AG09309 (cell line): ENCODE data around the gene SRRM1.
"Not testable (repeated sequence)": the region's sequence is repeated elsewhere in the genome, so short reads cannot be mapped to it uniquely, and the experiment has no call there.

Experiments used
- DNase-seq: peaks from one replicate; pipeline ENCODE4 v3.0.0-alpha.2; 2010; ENCODE audit warnings: low read depth
- H3K4me3 ChIP-seq: 2 replicates; pipeline ENCODE4 v1.5.1; 2011; ENCODE audit warnings: mild to moderate bottlenecking, low read depth, low read length, moderate library complexity; ENCODE audit not compliant: control insufficient read depth
- TF ChIP-seq, protein P1 (sequence below): IDR thresholded peaks from 2 replicates; pipeline ENCODE4 v1.5.1; 2011; ENCODE audit warnings: mild to moderate bottlenecking, low read depth, low read length, inconsistent platforms; ENCODE audit not compliant: insufficient read depth, control insufficient read depth; ENCODE audit errors: missing control alignments

The SRRM1 gene

DNA sequence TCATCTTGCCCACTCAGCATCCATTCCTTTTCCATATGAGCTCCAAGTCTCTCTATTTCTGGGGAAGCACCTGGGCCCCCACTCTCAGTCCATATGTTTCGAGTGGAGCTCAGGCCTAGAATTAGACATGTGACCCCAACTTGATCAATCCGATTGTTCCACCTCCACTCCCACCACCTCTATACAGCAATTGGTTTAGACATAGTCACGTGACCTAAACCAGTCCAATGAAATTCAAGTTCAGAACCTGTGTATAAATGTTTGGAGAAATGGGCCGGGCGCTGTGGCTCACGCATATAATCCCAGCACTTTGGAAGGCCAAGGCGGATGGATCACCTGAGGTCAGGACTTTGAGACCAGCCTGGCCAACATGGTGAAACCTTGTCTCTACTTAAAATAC is 72.6 kb downstream of the SRRM1 start:
- DNase-seq = no peak
- TF ChIP-seq, protein P1, sequence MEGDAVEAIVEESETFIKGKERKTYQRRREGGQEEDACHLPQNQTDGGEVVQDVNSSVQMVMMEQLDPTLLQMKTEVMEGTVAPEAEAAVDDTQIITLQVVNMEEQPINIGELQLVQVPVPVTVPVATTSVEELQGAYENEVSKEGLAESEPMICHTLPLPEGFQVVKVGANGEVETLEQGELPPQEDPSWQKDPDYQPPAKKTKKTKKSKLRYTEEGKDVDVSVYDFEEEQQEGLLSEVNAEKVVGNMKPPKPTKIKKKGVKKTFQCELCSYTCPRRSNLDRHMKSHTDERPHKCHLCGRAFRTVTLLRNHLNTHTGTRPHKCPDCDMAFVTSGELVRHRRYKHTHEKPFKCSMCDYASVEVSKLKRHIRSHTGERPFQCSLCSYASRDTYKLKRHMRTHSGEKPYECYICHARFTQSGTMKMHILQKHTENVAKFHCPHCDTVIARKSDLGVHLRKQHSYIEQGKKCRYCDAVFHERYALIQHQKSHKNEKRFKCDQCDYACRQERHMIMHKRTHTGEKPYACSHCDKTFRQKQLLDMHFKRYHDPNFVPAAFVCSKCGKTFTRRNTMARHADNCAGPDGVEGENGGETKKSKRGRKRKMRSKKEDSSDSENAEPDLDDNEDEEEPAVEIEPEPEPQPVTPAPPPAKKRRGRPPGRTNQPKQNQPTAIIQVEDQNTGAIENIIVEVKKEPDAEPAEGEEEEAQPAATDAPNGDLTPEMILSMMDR = no peak
- H3K4me3 ChIP-seq = no peak overlapping the region

DNA sequence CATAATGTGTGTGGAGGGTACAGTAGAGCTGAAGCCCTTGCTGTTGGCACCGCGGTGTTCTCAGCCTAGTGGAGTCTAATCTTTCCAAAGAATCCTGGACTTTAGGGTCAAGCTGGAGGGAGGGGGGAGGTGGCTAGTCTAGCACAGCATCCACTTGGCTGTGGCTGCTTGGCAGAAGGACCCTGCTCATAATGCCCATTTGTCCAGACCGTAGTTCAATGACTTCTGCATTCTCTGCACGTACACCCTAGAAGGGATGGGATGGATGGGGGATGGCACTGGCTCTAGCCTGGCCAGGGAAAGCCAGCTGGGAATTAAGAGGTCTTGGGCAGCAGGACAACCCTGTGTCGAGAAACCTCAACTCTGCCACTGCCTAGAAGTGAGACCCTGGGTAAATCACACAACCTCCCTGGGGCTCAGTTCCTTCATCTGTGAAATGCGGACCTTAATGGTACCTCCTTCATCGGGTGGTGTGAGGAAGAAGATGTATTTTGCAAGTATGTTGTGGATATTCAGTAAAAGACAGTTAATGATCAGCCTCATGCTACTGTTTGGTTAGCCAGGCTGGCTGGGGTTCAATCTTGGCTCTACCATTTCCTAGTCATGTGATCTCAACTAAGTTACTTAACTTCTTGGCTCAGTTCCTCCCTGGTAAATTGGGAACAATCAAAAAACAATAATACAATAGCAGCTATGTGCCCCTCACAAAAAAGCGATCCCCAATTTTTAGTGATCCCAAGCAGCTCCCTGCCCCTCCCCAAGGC is 75.0 kb downstream of the SRRM1 start:
- TF ChIP-seq, protein P1 = no peak
- DNase-seq = no peak
- H3K4me3 ChIP-seq = no peak overlapping the region

DNA sequence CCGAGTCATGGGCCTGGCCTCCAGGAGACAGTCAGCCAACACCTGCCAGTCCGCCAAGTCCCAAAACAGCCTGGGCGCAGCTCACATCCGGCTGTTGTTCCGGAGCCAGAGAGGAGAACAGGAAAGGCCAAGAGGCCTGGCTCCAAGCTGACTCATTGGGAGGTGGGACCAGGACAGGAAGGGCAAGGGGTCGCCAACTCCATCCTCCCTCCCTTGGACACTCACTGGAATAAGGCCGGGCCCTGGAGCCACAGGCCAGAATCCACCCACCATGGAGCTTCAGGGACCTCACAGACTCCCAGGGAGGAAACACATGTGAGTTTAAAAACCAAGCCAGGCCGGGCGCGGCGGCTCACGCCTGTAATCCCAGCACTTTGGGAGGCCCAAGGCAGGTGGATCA is 77.0 kb downstream of the SRRM1 start:
- no peak for DNase-seq
- no peak overlapping the region for H3K4me3 ChIP-seq
- TF ChIP-seq, protein P1 = no peak

DNA sequence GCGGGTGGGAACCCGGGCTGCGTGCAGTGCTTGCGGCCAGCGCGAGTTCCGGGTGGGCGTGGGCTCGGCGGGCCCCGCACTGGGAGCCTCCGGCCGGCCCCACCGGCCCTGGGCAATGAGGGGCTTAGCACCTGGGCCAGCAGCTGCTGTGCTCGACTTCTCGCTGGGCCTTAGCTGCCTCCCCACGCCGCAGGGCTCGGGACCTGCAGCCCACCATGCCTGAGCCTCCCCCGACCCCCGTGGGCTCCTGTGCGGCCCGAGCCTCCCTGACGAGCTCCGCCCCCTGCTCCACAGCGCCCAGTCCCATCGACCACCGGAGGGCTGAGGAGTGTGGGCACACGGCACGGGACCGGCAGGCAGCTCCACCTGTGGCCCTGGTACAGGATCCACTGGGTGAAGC is 78.4 kb downstream of the SRRM1 start:
- no peak for DNase-seq
- H3K4me3 ChIP-seq = no peak overlapping the region
- TF ChIP-seq, protein P1 = no peak

DNA sequence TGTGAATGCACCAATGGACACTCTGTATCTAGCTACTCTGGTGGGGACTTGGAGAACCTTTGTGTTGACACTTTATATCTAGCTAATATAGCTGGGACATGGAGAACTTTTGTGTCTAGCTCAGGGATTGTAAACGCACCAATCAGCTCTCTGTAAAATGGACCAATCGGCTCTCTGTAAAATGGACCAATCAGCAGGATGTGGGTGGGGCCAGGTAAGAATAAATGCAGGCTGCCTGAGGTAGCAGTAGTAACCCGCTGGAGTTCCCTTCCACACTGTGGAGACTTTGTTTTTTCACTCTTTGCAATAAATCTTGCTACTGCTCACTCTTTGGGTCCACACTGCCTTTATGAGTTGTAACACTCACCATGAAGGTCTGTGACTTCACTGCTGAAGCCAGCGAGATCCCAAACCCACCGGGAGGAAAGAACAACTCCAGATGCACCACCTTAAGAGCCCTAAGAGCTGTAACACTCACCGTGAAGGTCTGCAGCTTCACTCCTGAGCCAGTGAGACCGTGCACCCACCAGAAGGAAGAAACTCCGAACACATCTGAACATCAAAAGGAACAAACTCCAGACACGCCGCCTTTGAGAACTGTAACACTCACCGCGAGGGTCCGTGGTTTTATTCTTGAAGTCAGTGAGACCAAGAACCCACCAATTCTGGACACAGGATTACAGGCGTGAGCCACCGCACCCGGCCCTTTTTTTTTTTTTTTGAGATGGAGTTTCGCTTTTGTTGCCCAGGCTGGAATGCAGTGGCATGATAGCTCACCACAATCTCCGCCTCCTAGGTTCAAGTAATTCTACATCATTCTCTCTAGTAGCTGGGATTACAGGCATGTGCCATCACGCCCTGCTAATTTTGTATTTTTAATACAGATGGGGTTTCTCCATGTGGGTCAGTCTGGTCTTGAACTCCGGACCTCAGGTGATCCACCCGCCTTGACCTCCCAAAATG is 79.3 kb downstream of the SRRM1 start:
- not testable (repeated sequence) for H3K4me3 ChIP-seq, DNase-seq
